BE2C (cell line): Measurements from ENCODE around the gene PHF19.

Experiments used
- DNase-seq: peaks from one replicate; pipeline ENCODE4 v3.0.0-alpha.2; 2020
- H3K27me3 ChIP-seq: fragments of 250-450 bp; sonication (Bioruptor Pico); 2 replicates; pipeline ENCODE4 v1.5.1; 2020; ENCODE audit warnings: mild to moderate bottlenecking
- H3K36me3 ChIP-seq: fragments of 250-450 bp; sonication (Bioruptor Pico); 2 replicates; pipeline ENCODE4 v1.5.1; 2020; ENCODE audit warnings: mild to moderate bottlenecking
- H3K4me1 ChIP-seq: fragments of 250-450 bp; sonication (Bioruptor Pico); 2 replicates; pipeline ENCODE4 v1.5.1; 2020
- H3K4me3 ChIP-seq: 2 replicates; pipeline ENCODE4 v1.5.1; 2011; ENCODE audit warnings: low read depth, low read length
- H3K9me3 ChIP-seq: fragments of 250-450 bp; sonication (Bioruptor Pico); 2 replicates; pipeline ENCODE4 v1.5.1; 2020
- TF ChIP-seq, protein P1 (sequence below): IDR thresholded peaks from 2 replicates; pipeline ENCODE4 v1.5.1; 2012; ENCODE audit warnings: mild to moderate bottlenecking, low read depth, low read length

PHF19 gene

DNA sequence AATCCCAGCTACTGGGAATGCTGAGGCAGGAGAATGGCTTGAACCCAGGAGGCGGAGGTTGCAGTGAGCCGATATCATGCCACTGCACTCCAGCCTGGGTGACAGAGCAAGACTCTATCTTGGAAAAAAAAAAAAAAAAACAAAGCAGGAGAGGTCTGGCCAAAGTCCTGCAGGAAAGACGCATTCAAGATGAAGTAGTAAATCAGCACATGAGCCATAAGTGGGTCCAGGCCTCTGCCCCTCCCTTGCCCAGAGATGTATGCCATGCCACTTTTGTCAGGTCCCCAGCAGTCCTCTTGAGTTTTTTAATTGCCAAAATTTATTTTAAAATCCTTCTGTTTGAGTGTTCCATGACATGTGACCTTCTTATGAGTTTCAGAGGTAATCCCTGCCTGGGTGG, 8.5 kb upstream of the PHF19 start:
- H3K9me3 ChIP-seq = no peaks in the 10 kb centered on the region; the same call in 1 of the 2 replicates
- no peaks in the 10 kb centered on the region for H3K36me3 ChIP-seq
- no peaks in the 10 kb centered on the region for H3K4me1 ChIP-seq
- TF ChIP-seq, protein P1, sequence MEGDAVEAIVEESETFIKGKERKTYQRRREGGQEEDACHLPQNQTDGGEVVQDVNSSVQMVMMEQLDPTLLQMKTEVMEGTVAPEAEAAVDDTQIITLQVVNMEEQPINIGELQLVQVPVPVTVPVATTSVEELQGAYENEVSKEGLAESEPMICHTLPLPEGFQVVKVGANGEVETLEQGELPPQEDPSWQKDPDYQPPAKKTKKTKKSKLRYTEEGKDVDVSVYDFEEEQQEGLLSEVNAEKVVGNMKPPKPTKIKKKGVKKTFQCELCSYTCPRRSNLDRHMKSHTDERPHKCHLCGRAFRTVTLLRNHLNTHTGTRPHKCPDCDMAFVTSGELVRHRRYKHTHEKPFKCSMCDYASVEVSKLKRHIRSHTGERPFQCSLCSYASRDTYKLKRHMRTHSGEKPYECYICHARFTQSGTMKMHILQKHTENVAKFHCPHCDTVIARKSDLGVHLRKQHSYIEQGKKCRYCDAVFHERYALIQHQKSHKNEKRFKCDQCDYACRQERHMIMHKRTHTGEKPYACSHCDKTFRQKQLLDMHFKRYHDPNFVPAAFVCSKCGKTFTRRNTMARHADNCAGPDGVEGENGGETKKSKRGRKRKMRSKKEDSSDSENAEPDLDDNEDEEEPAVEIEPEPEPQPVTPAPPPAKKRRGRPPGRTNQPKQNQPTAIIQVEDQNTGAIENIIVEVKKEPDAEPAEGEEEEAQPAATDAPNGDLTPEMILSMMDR = no peak
- DNase-seq = no peak
- no peak overlapping the region for H3K4me3 ChIP-seq
- no peaks in the 10 kb centered on the region for H3K27me3 ChIP-seq

DNA sequence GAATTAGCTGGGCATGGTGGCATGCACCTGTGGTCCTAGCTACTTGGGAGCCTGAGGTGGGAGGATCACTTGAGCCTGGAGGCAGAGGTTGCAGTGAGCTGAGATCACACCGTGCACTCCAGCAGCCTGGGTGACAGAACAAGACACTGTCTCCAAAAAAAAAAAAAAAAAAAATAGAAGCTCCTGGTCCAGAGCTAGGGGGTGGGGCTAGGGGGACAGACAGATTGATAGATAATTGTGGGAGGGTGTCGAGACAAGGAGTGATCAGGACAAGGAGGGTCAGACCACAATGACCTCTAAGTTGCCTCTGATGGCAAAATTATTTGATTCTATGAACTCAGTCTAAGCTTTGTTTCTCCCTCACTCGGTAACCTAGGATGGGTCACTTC, 6.6 kb upstream of the PHF19 start:
- TF ChIP-seq, protein P1 = no peak
- H3K27me3 ChIP-seq = no peaks in the 10 kb centered on the region
- no peak for DNase-seq
- no peaks in the 10 kb centered on the region for H3K36me3 ChIP-seq
- H3K4me3 ChIP-seq = no peak overlapping the region
- peaks cover under 1% of the 10 kb centered on the region; the same call in 1 of the 2 replicates for H3K4me1 ChIP-seq
- no peaks in the 10 kb centered on the region; the same call in 1 of the 2 replicates for H3K9me3 ChIP-seq

DNA sequence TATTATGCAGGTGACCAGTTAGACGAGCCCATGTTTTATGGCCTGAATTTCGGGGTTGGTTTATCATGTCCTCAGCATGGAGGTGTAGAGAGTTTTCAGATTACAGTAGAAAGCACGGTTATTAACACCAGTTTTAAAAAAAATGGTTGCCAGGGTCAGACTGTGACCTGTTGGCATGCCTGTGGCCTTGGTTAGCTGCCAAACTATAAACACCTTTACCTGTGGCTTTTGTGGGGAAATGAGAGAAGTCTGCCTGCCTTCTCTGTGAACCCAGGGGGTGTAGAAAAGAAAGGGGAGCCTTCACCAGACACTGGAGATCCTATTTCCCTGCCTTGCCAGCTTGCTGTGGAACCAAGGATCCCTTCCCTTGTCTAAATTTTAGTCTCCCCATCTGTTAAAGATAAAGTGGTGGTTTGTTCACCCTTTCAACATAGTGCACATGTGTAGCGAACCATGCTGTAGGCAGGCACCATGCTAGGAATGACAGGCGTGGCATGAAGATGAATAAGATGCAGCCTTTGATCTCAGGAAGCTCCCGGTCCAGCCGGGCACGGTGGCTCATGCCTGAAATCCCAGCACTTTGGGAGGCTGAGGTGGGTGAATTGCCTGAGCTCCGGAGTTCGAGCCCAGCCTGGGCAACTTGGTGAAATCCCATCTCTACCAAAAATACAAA, 6.1 kb upstream of the PHF19 start:
- Histone ChIP-seq H3K36me3 (no peaks in the 10 kb centered on the region), H3K9me3 (no peaks in the 10 kb centered on the region; the same call in 1 of the 2 replicates), H3K27me3 (no peaks in the 10 kb centered on the region), H3K4me1 (peaks cover 5% of the 10 kb centered on the region; the same call in 1 of the 2 replicates), H3K4me3 (no peak overlapping the region)
- no peak for DNase-seq
- TF ChIP-seq, protein P1 = no peak

DNA sequence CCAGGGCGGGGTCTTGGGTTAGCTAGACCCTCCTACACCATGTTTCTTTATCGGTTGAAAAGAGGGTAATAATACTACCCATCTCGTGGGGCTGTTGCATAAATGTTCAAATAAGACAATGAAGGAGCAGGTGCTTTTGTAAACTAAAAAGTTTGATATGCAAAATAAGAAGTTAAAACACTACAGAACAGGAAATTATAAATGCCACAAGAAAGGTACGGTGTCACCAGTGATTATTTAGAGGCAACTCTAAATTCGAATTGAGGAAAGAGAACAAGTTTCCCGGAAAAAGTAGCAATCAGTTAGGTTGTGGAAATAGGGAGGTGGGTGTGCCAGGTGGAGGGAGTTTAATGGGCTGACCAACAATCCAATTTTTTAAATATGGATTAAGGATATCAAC, 2.5 kb upstream of the PHF19 start:
- H3K4me3 ChIP-seq = no peak overlapping the region
- H3K9me3 ChIP-seq = no peaks in the 10 kb centered on the region
- peaks cover 8% of the 10 kb centered on the region; the same call in 1 of the 2 replicates for H3K4me1 ChIP-seq
- TF ChIP-seq, protein P1 = no peak
- peaks cover 6% of the 10 kb centered on the region for H3K36me3 ChIP-seq
- no peak for DNase-seq
- no peaks in the 10 kb centered on the region for H3K27me3 ChIP-seq

DNA sequence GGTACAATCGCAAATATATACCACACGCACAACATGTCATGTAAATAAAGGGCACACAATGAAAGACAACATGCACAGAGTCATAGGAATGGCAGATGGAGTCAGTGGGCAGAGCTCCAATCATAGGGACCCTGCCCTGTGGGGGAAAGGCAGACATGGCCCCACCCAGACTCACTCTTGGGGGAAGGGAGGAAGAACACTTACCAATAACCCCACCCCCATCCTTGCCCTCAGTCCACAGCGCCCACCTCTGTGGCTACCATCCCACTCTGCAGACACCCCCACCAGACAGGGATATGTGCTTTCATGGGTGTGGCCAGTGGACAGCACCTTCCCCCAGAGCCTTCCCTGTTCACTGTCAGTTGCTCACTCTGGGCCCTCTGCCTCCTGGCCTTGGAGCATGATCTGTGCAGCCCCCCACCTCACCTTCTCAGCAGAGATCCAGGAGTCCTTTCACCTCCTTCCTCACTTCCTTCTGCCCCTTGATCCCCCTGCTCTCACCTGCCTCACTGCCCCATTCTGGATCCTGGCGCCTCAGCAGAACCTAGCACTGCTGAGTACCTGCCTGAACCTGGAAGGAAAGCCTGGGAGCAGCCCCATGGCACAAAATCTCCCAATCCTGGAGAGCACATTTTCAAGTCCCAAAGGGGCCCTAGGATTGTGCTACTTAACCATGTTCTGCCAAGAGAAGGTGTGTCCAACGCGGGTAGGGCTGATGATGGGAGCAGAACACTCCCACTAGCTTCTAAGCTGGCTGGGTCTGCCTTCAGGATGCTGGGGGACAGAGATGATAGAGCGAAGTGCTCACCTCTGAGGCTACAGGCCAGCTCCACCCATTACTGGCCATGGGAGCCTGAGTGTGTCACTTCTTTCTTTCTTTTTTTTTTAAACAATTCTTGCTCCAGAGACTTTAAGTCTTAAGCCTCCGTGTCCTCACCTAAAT, 1.5 kb upstream of the PHF19 start:
- Histone ChIP-seq H3K27me3 (no peaks in the 10 kb centered on the region), H3K4me3 (peak overlapping the region; percentile 60), H3K36me3 (peaks cover 16% of the 10 kb centered on the region), H3K4me1 (peaks cover 8% of the 10 kb centered on the region; the same call in 1 of the 2 replicates), H3K9me3 (no peaks in the 10 kb centered on the region)
- TF ChIP-seq, protein P1 = no peak
- no peak for DNase-seq
